RPMI7951 (cell line): ENCODE data around the gene SRGAP2C. TPM values are rescaled to one million over a fixed set of nuclear protein-coding genes. Genes with fewer than 3 reads are reported as not detected.
"Not testable (repeated sequence)": the region's sequence is repeated elsewhere in the genome, so short reads cannot be mapped to it uniquely, and the experiment has no call there.

Experiments
- DNase-seq: peaks from one replicate; pipeline ENCODE4 v3.0.0-alpha.2; 2012; ENCODE audit warnings: low read depth
- total RNA-seq: library from RNA; depleted of rRNA; stranded (reverse); fragments of >200 nt; shearing (Covaris generic); gene quantifications from 2 replicates; pipeline ENCODE4 v1.2.3, GENCODE V29; 2014

The SRGAP2C gene
- total RNA-seq, 1 experiment from 2014 or later: 38.7 TPM

DNA sequence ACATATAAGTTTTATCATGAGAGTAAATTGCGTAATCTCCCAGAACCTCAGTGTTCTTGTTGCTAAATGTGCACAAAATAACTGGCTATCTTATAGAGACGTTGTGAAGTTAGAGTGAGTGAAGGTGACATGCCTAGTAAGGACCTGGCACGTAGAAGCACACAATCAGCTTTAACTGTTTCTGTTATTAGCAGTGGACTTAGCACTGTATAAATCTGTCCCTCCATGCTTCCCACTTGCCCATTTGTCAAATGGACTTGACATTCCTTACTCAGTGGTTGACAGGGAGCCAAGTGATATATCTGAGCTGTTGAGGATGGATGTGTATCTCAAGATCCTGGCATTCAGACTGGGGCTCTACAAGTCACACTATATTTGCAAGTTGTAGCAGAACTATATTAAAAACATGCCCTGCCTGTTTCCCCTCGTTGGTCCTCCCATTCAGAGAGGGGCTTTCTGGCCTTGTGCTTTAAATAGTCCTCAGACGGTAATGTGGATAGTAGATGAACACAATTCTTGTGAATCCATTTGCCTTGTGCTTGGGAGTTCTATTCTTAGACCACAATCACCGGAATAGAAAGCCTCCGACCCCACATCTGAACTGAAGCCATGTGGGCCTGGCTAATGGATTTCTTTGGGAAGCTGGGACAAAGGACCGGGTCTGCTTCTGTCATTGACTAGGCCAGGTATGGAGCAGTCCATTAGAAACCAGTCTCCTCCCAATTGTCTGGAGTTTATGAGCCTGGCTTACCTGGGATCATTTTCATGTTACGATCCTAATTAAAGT lies 43.0 kb downstream of the SRGAP2C start:
- DNase-seq: not testable (repeated sequence)

DNA sequence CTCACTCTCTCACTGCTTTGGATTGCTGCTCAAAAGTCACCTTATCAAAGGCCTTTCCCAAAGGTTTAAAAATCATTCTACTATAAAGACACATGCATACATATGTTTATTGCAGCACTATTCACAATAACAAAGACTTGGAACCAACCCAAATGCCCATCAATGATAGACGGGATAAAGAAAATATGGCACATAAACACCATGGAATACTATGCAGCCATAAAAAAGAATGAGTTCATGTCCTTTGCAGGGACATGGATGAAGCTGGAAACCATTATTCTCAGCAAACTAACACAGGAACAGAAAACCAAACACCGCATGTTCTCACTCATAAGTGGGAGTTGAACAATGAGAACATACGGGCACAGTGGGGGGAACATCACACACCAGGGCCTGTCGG lies 45.9 kb downstream of the SRGAP2C start:
- DNase-seq: not testable (repeated sequence)

DNA sequence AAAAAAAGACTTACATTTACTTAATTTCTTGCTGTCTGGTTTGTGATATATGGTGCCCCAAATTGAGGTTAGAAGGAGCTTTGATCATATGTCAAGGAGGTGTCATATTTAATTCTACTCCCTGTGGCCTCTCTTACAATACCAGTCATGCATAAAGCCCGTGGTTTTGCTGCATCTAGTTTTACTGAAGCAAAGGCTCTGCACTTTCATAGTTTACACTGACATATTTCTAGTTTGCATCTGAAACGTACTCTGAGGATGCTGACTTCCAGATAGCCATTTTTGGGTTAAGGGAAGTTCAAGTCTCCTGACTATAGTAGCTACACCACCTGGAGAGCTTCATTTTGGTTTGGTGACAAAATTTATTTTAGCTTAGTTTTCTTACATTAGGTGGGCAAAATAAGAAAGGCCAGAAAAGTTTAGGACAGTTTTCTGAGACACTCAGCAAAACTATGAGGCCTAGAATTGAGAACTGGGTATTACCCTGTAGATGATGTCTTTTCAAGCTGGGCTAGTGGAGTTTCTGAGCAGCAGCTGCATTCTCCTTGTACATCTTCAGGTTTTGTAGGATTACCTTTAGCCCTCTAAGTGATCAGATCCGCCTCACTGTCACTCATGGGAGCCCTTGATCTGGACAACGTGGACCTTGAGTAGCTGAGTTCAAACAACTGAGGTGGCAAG lies 47.8 kb downstream of the SRGAP2C start:
- DNase-seq: not testable (repeated sequence)

DNA sequence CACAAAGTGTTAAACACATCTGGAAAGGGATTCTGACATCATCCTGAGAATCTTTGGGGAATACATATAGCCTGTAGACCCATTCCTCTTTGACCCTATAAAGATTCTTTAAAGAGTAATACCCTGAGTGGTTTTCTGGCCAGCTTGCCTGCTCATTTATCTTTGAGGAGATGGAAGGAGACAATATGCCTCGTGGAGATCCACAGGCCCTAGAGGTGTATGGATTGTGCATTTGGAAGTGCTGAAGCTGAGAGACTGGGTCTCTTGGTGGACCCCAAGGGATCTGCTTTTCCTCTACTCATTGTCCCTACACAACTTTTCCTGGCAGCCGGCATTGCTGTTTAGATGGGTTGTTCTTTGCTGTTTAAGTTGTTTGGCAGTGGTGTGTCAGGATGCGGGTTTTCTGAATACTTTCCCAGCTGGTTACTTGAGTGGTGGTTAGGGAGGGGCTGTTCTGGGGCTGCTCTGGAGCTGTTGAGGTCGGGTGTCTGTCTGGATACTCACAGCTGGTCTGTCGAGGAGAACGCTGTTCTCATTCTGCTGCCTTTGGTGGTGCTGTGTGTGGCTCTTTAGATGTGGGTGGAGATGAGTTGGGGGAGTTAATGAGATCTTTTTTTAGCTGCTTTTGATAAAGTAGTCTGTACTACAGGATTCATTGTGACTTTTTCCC lies 49.5 kb downstream of the SRGAP2C start:
- not testable (repeated sequence) for DNase-seq

DNA sequence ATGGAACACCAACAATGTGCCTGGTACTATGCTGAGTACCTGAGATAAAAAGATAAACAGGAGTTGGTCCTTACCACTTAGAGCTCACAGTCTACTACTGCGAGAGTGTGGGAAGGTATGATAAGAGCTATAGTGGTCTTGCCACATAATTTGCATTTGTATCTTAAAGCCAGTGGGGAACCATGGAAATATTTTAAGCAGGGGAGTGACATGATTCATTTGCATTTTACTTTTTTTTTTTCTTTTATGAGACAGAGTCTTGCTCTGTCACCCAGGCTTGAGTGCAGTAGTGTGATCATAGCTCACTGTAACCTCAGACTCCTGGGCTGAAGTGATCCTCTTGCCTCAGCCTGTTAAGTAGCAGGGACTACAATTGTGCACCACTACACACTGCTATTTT lies 53.6 kb downstream of the SRGAP2C start:
- DNase-seq: not testable (repeated sequence)

DNA sequence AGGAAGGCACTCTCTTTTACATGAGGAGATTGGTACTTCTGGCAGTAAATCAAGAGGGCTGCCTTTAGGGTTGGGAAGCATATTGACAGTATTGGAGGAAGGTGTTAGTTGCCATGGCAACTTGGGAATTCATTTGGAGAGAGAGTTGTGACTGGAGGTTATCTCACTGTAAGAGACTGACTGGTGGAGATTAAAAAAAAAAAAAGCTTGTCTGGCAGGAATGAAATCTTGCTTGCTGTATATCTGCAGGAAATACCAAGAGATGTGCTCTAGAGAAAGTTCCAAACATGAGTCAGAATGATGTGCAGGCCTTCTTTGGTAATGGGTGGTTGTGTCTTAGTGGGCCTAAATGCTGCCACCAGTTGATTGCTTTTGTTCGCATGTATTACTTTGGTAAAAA lies 59.1 kb downstream of the SRGAP2C start:
- DNase-seq: not testable (repeated sequence)

DNA sequence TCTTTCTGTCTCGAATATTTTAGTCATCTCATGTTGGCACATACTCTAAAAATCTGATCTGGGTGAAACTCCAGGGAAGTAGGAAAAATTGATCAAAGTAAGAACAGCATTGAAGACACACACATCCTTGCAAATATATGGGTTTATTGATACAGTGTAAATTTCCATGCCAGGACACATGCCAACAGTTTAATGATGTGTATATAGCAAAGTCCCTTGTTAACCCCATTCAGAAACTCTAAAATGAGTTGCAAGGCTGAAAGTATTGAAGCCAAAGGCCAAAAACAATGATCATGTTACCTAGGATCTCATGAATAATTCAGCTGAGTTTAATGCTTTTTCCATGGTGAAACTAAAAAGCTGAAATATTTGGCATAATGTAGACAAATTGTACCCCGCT lies 61.6 kb downstream of the SRGAP2C start:
- DNase-seq: not testable (repeated sequence)

DNA sequence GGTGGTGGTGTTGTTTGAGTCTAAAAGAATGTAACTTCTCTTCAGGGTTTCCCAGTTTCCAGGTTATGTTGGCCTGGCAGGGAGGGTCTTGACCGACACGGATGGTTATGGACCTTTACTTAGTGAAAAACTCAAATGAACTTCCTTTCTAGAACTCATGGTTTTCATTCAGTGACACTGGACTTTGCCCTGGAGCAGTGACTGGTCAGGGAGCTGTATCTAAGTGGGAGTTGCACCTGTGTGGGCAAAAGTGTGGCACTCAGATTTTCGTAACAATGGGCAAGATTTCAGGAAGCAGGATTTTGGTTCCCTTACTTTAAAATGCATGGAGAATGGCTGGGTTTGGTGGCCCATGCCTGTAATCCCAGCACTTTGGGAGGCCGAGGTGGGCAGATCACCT lies 67.9 kb downstream of the SRGAP2C start:
- not testable (repeated sequence) for DNase-seq

DNA sequence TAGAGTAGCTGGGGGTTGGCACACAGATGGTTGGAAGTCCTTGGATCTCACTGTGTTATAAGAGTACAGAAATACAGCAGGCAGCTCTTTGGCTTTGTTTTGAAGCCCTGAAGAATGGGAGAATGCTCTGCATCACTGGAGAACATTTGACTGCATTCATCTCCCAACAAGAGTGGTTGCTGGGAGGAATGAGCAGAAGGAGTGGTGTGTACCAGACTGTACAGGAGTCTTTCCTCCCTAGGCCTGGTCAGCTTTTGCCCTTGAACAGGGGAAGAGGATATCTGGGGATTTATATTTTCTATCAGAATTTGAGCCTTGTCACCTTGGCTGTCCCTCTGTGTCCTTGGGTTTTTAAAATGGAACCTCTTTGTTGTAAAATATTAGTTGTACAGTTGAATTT lies 69.8 kb downstream of the SRGAP2C start:
- not testable (repeated sequence) for DNase-seq

DNA sequence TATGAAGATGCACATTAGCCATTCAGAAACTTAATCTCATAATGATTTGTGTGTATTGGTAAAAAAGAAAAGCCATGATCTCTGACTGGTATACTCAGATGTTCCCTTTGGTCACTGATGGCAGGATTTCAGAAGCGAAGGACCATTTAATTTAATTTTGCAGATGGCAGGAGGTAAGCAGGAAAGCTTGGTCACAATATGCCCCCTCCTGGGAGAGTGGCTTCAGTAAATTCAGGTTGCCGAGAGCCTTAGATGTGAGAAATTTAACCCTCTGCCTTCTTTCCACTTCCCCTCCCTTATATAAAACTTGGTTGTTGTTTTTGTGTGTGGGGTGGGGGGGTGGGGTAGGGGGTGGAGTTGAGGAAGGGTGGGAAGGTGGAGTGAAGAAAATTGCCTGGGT lies 72.9 kb downstream of the SRGAP2C start:
- DNase-seq: not testable (repeated sequence)

DNA sequence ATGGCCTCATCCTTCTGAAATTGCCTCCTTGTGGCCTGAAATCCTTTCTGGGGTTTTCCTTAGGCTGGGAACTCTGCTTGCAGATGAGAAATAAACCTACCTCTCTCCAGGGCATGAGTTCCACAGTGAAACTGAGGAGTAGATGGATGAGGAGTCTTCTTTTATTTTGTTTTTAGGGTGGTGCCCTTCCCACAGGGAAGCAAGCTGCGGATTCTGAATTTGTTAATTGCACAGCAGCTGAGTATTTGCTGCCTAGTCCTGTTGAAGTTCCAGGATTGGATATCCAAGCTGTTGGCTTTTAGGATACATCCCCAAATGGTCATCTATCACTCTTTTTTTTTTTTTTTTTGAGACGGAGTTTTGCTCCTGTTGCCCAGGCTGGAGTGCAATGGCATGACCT lies 73.4 kb downstream of the SRGAP2C start:
- DNase-seq: not testable (repeated sequence)

DNA sequence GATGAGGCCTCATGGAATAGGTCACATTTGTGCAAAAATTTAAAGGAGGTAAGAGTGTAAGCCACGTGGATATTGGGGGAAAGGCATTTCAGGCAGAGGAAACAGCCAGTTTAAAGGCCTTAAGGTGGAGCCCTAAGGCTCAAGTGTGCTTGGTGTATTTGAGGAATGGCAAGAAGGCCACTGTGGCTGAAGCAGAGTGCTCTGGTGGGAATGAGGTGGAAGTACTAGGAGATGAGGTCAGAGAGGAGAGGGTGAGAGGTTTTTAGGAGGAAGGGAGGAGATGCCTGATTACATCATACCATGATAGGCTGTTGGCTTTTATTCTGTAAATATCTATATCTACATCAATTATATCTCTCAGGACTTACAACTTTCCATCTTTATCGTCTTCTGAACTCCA lies 75.4 kb downstream of the SRGAP2C start:
- not testable (repeated sequence) for DNase-seq

DNA sequence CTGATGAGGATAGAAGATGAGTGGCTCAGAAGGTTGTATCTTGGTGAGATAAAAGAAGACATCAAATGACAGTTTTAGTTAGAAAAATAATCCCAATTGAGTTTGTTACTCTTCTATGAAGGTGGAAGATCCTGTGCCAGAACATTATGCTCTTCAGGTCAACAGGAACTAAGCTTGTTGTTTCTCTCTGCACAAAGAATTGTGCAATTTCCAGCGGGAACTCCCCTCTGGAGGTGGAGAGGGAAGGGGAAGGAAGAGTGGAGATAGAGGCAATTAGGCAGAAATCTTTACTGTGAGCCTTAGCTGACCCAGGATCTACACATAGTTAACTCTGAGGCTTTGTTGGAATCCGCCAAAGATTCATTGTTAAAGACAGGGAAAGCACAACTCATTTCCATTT lies 77.4 kb downstream of the SRGAP2C start:
- not testable (repeated sequence) for DNase-seq

DNA sequence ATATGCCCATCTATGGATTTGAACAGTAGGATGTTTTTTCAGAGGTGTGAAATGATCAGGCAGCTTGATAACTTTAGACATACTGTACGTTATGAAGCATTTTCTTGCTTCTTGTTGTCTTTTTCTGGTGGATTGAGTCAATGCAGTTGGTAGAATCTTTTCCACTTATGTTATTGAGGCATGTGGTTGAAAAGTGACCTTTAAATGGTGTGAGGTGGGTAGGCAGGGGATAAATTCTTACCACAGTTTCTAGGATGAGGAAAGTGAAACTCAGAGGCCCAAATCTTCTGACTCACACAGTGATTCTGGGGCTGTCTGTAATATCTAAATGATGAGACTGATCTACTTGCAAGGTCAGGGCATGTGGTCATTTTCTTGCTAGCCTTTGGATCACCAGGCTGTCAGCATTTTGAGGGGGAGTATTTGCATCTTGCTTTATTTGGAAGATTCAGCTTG lies 79.0 kb downstream of the SRGAP2C start:
- DNase-seq: peak; percentile 69

DNA sequence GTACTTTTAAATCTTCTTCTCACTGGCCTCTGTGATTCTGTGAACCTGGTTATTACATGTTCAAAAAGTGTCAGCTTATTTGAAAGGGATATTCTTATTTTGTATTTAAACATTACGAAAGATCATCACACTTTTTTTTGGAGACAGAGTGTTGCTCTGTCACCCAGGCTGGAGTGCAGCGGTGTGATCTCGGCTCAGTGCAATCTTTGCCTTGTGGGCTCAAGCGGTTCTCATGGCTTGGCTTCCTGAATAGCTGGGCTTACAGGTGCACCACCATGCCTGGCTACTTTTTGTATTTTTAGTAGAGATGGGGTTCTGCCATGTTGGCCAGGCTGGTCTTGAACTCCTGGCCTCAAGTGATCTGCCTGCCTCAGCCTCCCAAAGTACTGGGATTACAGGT lies 82.3 kb downstream of the SRGAP2C start:
- not testable (repeated sequence) for DNase-seq

DNA sequence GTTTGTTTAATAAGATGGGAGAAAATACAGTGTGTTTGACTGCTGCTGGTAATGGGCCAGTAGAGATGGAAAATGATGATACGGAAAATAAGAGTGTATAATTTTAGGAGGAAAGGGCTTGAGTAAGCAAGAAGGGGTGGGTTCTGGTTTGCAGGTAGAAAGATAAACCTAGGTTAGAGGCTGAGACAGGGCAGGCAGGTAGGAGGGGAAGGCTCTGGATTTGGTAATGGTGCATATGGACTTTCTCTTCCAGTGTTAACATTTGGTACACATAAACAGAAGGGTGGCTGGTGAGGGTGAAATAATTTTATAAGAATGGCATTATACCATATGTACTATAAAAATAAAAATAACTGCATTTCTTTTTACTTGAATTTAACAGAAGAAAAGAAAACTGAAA lies 84.5 kb downstream of the SRGAP2C start:
- not testable (repeated sequence) for DNase-seq

DNA sequence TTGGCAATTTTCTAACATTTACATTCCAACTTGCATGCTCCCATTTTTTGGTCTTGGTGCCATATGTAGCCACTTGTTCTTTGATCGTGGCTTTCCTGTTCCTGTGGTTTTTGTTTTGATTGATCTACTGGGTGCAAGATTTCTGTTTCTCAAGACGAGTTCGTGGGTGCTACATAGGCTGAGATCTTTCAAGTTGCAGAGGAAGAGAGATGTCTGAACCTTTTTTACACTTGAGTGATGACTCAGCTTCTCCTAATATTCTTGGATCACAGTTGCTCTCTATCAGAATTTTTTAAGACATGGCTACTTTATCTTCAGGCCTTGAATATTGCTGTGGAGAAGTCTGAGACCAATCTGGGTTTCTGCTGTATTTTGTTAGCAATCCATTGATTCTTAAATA lies 85.2 kb downstream of the SRGAP2C start:
- not testable (repeated sequence) for DNase-seq

DNA sequence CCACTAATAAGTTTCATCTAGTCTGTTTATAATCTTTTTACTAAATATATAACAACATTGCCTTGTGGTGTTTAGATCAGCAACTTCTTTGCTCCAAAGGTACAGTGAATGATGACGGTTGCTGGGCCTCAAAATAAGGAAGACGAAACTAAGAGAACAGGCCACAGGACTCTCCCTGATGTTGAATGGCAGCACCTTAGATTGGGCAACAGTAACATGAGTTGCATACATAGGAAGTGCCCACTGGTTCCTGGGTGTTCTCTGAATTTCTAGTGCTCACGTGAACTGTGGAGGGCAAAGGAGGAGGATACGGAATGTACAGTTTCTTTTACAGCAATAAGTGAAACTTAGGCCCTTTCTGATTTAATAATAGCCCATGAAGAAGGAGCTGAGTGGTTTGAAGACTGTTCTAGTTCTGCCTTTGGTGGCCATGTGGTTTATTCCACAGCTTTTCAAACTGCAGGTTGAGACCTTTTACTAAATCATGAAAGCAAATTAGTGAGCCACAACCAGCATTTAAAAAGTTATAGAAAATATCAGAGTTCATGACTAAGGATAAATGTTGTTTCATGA lies 86.5 kb downstream of the SRGAP2C start:
- DNase-seq: not testable (repeated sequence)

DNA sequence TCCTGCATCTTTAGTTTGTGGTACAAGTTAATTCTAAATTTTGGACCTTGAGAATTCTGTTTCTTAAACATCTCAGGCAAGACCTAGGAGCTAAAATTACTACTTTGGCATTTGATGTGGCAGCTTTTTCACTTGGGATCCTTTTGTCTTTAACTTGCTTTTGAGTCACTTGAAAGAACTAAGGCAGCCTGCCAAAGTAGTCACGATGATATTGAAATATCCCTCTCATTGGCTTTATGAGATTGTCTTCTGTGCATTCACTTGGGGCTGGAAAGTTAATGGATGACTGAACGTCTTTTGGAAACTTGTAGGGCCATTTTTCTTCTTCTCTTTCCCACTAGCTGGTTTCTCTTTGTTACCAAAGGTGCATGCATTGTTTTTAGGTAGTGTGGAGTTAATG lies 90.7 kb downstream of the SRGAP2C start:
- peak; percentile 40 for DNase-seq

DNA sequence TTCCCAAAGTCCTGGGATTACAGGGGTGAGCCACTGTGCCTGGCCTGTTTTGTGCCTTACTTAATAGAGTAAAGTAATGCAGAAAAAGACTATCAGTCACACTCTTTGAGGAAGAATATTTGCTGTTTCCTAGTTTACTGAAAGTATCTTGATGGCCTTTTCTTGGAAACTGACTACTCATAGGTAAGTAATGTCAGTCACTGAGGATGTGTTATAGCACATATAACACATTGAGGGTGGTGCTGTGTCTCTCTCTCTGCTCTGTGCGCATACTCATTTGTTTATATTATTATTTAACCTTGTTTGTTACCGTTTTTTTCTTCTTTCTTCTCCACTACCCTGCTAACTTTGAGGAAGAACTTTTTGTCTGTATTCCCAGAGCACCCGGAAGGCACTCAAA lies 93.4 kb downstream of the SRGAP2C start:
- DNase-seq: not testable (repeated sequence)

DNA sequence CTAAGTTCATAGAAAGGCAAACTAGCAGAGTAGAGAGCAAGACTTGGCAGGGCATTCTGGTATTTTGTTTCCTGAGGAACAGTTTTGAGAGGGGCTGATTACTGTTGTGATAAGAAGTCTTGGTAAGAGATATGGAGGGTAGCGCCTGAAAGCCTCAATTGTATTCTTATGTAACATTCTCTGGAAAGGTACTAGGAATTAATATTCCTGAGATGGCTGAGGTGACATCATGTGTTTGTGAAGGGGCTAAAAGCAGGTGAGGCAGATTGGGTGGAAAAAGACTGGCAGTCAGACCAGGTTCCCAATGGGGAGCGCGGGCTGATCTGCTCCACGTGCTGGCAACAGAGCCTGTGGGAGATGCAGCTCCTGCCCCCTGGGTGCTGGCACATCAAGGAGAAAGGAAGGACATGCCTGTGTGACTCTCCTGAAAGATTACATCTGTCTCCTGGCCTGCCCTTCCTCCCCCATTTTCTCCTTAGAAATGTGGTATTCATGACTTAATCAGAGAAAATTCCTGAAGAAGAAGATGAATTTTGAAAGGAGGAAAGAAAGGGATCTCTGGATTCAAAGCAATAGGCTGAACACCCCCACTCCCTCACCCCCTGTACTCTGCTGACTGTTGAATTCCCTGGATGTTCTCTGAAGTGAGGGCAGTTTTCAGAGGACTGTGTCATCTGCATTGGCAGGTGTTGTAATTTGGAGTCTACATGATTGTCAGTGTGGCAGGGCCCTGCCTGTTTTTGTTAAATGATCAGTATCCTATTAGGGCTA lies 94.2 kb downstream of the SRGAP2C start:
- not testable (repeated sequence) for DNase-seq
